HG03565 (cell line): Measurements from ENCODE around the gene MTFMT.
"Not testable (repeated sequence)": the region's sequence is repeated elsewhere in the genome, so short reads cannot be mapped to it uniquely, and the experiment has no call there.

Experiments
- ATAC-seq: cut with Tn5 transposase; IDR thresholded peaks from one replicate; pipeline ENCODE4 v1.9.1; 2021; ENCODE audit warnings: mild to moderate bottlenecking, moderate library complexity; ENCODE audit not compliant: unreplicated experiment

MTFMT gene

GRCh38 chr15:65060641-65061397, 31.4 kb upstream of the MTFMT start:
- ATAC-seq: no peak

- ATAC-seq: no peak
Measured at GRCh38 chr15:65059931-65060596, 30.6 kb upstream of the MTFMT start.

- no peak for ATAC-seq
Measured at GRCh38 chr15:65059369-65059750, 29.9 kb upstream of the MTFMT start.

- no peak for ATAC-seq
Measured at GRCh38 chr15:65058394-65059368, 29.2 kb upstream of the MTFMT start.

- no peak for ATAC-seq
Measured at GRCh38 chr15:65057549-65057940, 28.1 kb upstream of the MTFMT start.

GRCh38 chr15:65056868-65057548, 27.6 kb upstream of the MTFMT start:
- no peak for ATAC-seq

GRCh38 chr15:65056106-65056505, 26.7 kb upstream of the MTFMT start:
- ATAC-seq: no peak

GRCh38 chr15:65055201-65055870, 25.9 kb upstream of the MTFMT start:
- ATAC-seq: no peak

- no peak for ATAC-seq
Measured at GRCh38 chr15:65054333-65055200, 25.1 kb upstream of the MTFMT start.

GRCh38 chr15:65052956-65053355, 23.5 kb upstream of the MTFMT start:
- ATAC-seq: no peak

- no peak for ATAC-seq
Measured at GRCh38 chr15:65051266-65051665, 21.8 kb upstream of the MTFMT start.

GRCh38 chr15:65050270-65050669, 20.8 kb upstream of the MTFMT start:
- no peak for ATAC-seq

GRCh38 chr15:65049418-65049840, 20.0 kb upstream of the MTFMT start:
- peak; percentile 86 for ATAC-seq

GRCh38 chr15:65048241-65048640, 18.8 kb upstream of the MTFMT start:
- ATAC-seq: no peak

- no peak for ATAC-seq
Measured at GRCh38 chr15:65044724-65045481, 15.5 kb upstream of the MTFMT start, which contains the start of gene SLC51B. Gene SLC51B, plus strand, starts transcription at chr15:65045387. Its CDS starts 4,618 bp downstream, at chr15:65050005.

- not testable (repeated sequence) for ATAC-seq
Measured at GRCh38 chr15:65044218-65044617, 14.8 kb upstream of the MTFMT start.

GRCh38 chr15:65042776-65043327, 13.4 kb upstream of the MTFMT start:
- ATAC-seq: no peak

- no peak for ATAC-seq
Measured at GRCh38 chr15:65041787-65042186, 12.3 kb upstream of the MTFMT start.
